Right cardiac atrium (tissue), 5 donors: ENCODE results near the gene HDGFL2. TPM values are rescaled to one million over a fixed set of nuclear protein-coding genes. Genes with fewer than 3 reads are reported as not detected.

Experiments used
- ATAC-seq, 2 donors: fragments of 200-7000 bp; cut with Tn5 transposase; one replicate each; pipeline versions ENCODE4 v1.8.0 to v1.9.1; 2020; ENCODE audit warnings: moderate library complexity in 2 of 2, mild to moderate bottlenecking in 1 of 2
- DNase-seq, 3 donors: peaks; one replicate each; pipeline ENCODE4 v3.0.0-alpha.2; 2020
- H3K27ac ChIP-seq: one replicate; pipeline ENCODE4 v1.5.1; 2013; ENCODE audit warnings: mild to moderate bottlenecking, low read length, control low read depth, moderate library complexity
- H3K27me3 ChIP-seq: one replicate; pipeline ENCODE4 v1.6.1; 2013; ENCODE audit not compliant: control insufficient read depth, insufficient read depth
- H3K4me1 ChIP-seq: one replicate; pipeline ENCODE4 v1.6.1; 2013; ENCODE audit warnings: low read length; ENCODE audit not compliant: control insufficient read depth, insufficient read depth
- H3K4me3 ChIP-seq: one replicate; pipeline ENCODE4 v1.5.1; 2013; ENCODE audit warnings: low read length, control low read depth
- H3K9me3 ChIP-seq: one replicate; pipeline ENCODE4 v1.6.1; 2013; ENCODE audit warnings: low read length; ENCODE audit not compliant: control insufficient read depth
- WGBS: extraction: QIAGEN DNeasy Blood & Tissue Kit; methylation state at CpG from one replicate; pipeline ENCODE4 v1.1.7; 2013; 5-methylcytosine and 5-hydroxymethylcytosine counted together
- intact Hi-C, 4 donors: fragments of 100-400 bp; cut with DNase I; formaldehyde crosslinking; loops; one replicate each; pipeline versions ENCODE4 v1.11.0 to v1.14.0; 2022 to 2023
- long read RNA-seq, 4 donors: library from polyadenylated mRNA; unstranded; transcript quantifications; one replicate each; pipeline ENCODE4 v2.0.0, GENCODE V29; 2020 to 2021
- polyA plus RNA-seq: library from polyadenylated mRNA; stranded (reverse); fragments of 200-250 nt; gene quantifications from one replicate; pipeline ENCODE4 v1.2.3, GENCODE V29; 2013
- total RNA-seq, 4 donors: library from RNA; stranded (reverse); fragmentation: NEBNext Ultra II Directional; extraction: Animal tissue kit (Norgen Biotek cat#: 25700); gene quantifications; one replicate each; pipeline ENCODE4 v1.2.1, GENCODE V29; 2021
- donor health status: healthy with polysubstance abuse.
- donor health status: DM: no; HTN: yes; CAD: no.
- donor health status: DM: no; HTN: no; CAD: no.
- donor health status: DM: no; HTN: yes; CAD: no; lungs with severe emphysema.
- donor health status: DM: yes; HTN: yes; CAD: no.

HDGFL2 gene
- 10 to 100 TPM; 20.6 to 30.5 (median 28.6) TPM for total RNA-seq
- polyA plus RNA-seq = 31.4 TPM
- long read RNA-seq, donor 1, transcript HDGFL2-208 (16 exons, 2,281 nt) = major isoform, 54 of 119 reads
- long read RNA-seq, donor 1, transcript HDGFL2-210 (16 exons, 2,255 nt) = minor isoform, 18 of 119 reads
- long read RNA-seq, donor 1, partial matches to known transcripts = 38 of 119 reads
- long read RNA-seq, donor 1, other reads (novel, unspliced or antisense) = 9 of 119 reads
- long read RNA-seq, donor 2, transcript HDGFL2-208 (16 exons, 2,281 nt) = major isoform, 43 of 88 reads
- long read RNA-seq, donor 2, transcript HDGFL2-210 (16 exons, 2,255 nt) = minor isoform, 17 of 88 reads
- long read RNA-seq, donor 2, partial matches to known transcripts = 18 of 88 reads
- long read RNA-seq, donor 2, other reads (novel, unspliced or antisense) = 10 of 88 reads
- long read RNA-seq, donor 3, partial matches to known transcripts = 5 of 7 reads
- long read RNA-seq, donor 3, other reads (novel, unspliced or antisense) = 2 of 7 reads
- long read RNA-seq, donor 4, transcript HDGFL2-210 (16 exons, 2,255 nt) = minor isoform, 16 of 76 reads
- long read RNA-seq, donor 4, transcript HDGFL2-208 (16 exons, 2,281 nt) = major isoform, 45 of 76 reads
- long read RNA-seq, donor 4, partial matches to known transcripts = 5 of 76 reads
- long read RNA-seq, donor 4, other reads (novel, unspliced or antisense) = 10 of 76 reads

GRCh38 chr19:4472174-4472974 lies at the start of gene HDGFL2:
Gene HDGFL2, plus strand, starts transcription at chr19:4472297. Its CDS starts 54 bp downstream, at chr19:4472351.
- Histone ChIP-seq H3K27me3 (no peaks in the 10 kb centered on the region), H3K4me3 (peak within 1 kb of the TSS; percentile 92), H3K27ac (peak within 1 kb of the TSS; percentile 89), H3K9me3 (no peaks in the 10 kb centered on the region), H3K4me1 (peaks cover 3% of the 10 kb centered on the region)
- intact Hi-C loops = no loop called here
- no peak for ATAC-seq
- peak; percentile 38 to 72 (median 69) for DNase-seq
- WGBS = under 1% methylated on average over 71 of the region's 71 CpGs

- WGBS = 91% methylated on average over 16 of the region's 16 CpGs
- no peaks in the 10 kb centered on the region for H3K27me3 ChIP-seq
Measured at GRCh38 chr19:4423416-4424126, 48.5 kb upstream of the HDGFL2 start.

GRCh38 chr19:4425537-4425936 lies 46.6 kb upstream of the HDGFL2 start:
- no peak for DNase-seq
- no peaks in the 10 kb centered on the region for H3K9me3 ChIP-seq
- no peak for ATAC-seq
- H3K4me3 ChIP-seq = no peak overlapping the region
- no peaks in the 10 kb centered on the region for H3K27me3 ChIP-seq
- intact Hi-C loops = no loop called here
- no peaks in the 10 kb centered on the region for H3K4me1 ChIP-seq
- WGBS = 93% methylated on average over 6 of the region's 6 CpGs
- H3K27ac ChIP-seq = no peak overlapping the region

More at GRCh38 chr19:4423416-4424126, 48.5 kb upstream of the HDGFL2 start:
- peak in 1 of 3 donors; percentile 13 for DNase-seq
- no peaks in the 10 kb centered on the region for H3K4me1 ChIP-seq
- H3K9me3 ChIP-seq = no peaks in the 10 kb centered on the region
- no peak for ATAC-seq
- no peak overlapping the region for H3K27ac ChIP-seq
- H3K4me3 ChIP-seq = no peak overlapping the region
- intact Hi-C loops = no loop called here

DNA sequence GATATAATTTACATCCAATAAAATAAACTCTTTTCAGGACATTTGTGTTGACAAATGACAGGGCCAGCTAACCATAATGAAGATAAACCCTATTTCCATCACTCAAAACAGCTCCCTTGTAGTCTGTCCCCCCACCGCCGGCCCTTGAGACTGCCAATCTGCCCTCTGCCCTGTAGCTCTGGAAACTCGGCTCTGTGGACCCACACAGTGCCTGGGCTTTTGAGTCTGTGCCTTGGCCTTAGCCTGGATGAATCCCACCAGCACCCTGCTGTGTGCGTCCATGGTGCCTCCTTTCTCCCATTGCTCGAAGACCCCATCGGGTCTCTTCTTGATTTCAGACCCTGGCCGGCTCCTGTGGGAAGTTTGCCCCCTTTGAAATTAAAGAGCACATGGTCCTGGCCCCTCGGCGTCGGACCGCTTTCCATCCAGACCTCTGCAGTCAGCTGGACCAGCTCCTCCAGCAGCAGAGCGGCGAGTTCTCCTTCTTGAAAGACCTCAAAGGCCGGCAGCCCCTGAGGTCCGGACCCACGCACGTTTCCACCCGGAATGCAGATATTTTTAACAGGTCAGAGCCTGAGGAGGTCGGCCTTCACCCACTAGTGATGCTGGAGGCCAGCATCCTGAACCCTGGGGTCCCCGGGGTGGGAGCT lies 43.6 kb upstream of the HDGFL2 start:
- Histone ChIP-seq H3K27me3 (no peaks in the 10 kb centered on the region), H3K4me3 (no peak overlapping the region), H3K4me1 (no peaks in the 10 kb centered on the region), H3K27ac (no peak overlapping the region), H3K9me3 (no peaks in the 10 kb centered on the region)
- ATAC-seq = no peak
- WGBS = 91% methylated on average over 20 of the region's 20 CpGs
- intact Hi-C loops = no loop called here
- peak in 2 of 3 donors; percentile 18 to 39 for DNase-seq

DNA sequence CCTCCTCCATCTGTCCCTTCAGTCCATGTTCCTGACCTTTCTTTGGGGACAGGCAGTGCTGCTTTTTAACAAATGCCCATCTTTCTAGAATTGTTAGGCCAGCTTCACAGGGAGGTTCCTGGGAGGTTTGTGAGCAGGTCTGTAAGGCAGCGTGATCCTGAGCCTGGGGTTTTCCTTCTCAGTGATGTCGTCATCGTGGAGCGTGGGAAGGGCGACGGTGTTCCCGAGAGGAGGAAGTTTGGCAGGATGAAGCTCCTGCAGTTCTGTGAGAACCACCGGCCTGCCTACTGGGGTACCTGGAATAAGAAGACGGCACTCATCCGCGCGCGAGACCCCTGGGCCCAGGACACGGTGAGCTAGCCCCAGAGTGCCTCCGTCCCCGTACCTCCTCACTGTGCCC lies 42.8 kb upstream of the HDGFL2 start:
- 88% methylated on average over 16 of the region's 16 CpGs for WGBS
- Histone ChIP-seq H3K4me3 (no peak overlapping the region), H3K27ac (no peak overlapping the region), H3K4me1 (no peaks in the 10 kb centered on the region), H3K9me3 (no peaks in the 10 kb centered on the region), H3K27me3 (no peaks in the 10 kb centered on the region)
- DNase-seq (peak in 1 of 3 donors; percentile 31), ATAC-seq (no peak)
- intact Hi-C loops = no loop called here

GRCh38 chr19:4429771-4430171 lies 42.3 kb upstream of the HDGFL2 start:
- ATAC-seq (no peak), DNase-seq (peak in 1 of 3 donors; percentile 31)
- Histone ChIP-seq H3K27ac (no peak overlapping the region), H3K4me3 (no peak overlapping the region), H3K9me3 (no peaks in the 10 kb centered on the region), H3K4me1 (no peaks in the 10 kb centered on the region), H3K27me3 (no peaks in the 10 kb centered on the region)
- intact Hi-C loops = no loop called here
- 79% methylated on average over 12 of the region's 12 CpGs for whole genome bisulfite sequencing

- no peaks in the 10 kb centered on the region for H3K27me3 ChIP-seq
- no peaks in the 10 kb centered on the region for H3K4me1 ChIP-seq
- intact Hi-C loops = no loop called here
- no peaks in the 10 kb centered on the region for H3K9me3 ChIP-seq
- no peak overlapping the region for H3K4me3 ChIP-seq
- DNase-seq (peak in 1 of 3 donors; percentile 36), ATAC-seq (peak; percentile 37 to 39)
- WGBS = 89% methylated on average over 12 of the region's 12 CpGs
- no peak overlapping the region for H3K27ac ChIP-seq
Measured at GRCh38 chr19:4430760-4431159, 41.3 kb upstream of the HDGFL2 start.

GRCh38 chr19:4431296-4431695 lies 40.8 kb upstream of the HDGFL2 start:
- intact Hi-C loops = no loop called here
- ATAC-seq (no peak), DNase-seq (no peak)
- Histone ChIP-seq H3K27me3 (no peaks in the 10 kb centered on the region), H3K4me1 (no peaks in the 10 kb centered on the region), H3K4me3 (no peak overlapping the region), H3K9me3 (no peaks in the 10 kb centered on the region), H3K27ac (no peak overlapping the region)
- 83% methylated on average over 9 of the region's 9 CpGs for WGBS

GRCh38 chr19:4431808-4432674 lies 40.1 kb upstream of the HDGFL2 start:
- DNase-seq (peak in 1 of 3 donors; percentile 49), ATAC-seq (peak; percentile 46 to 50)
- 85% methylated on average over 26 of the region's 26 CpGs for WGBS
- H3K27ac ChIP-seq = no peak overlapping the region
- intact Hi-C loops = no loop called here
- no peaks in the 10 kb centered on the region for H3K4me1 ChIP-seq
- H3K27me3 ChIP-seq = no peaks in the 10 kb centered on the region
- H3K4me3 ChIP-seq = no peak overlapping the region
- no peaks in the 10 kb centered on the region for H3K9me3 ChIP-seq
